Measurements from ENCODE around the gene UPK3A. TPM values are rescaled to one million over a fixed set of nuclear protein-coding genes. Genes with fewer than 3 reads are reported as not detected.

The UPK3A gene
- total RNA-seq = not detected

DNA sequence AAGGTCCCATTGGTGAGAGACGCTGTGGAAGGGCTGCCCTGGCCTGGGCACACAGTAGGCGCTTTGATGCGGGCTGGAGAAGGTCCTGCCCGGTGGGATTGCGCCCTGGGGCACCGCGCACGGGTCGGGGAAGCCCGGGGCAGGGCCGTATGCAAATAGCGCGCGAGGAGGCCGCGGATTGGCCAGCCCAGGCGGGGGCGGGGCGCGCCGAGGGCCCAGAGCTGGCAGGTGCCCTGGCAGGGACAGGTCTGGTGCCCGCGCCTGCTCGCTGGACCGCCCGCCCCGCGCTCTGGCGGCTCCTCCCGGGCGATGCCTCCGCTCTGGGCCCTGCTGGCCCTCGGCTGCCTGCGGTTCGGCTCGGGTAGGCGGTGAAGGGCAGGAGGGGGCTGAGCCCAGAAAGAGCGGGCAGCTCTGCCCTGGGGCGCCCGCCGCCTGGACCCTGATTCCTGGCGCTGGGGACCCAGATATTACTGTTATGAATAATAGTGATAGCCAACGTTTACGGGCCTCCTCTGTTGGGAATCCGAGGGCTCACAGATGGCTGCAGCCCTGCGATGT lies at the start of gene UPK3A:
Gene UPK3A, plus strand, starts transcription at position 245 of the 558 bp plus-strand sequence. Its CDS starts 65 bp downstream, at position 310.
- H3K4me1 ChIP-seq = peaks cover 7 to 16% of the 10 kb centered on the region in 2 donors
- intact Hi-C loops (cut with DNase I) = no loop called here
- no peaks in the 10 kb centered on the region for H3K9me3 ChIP-seq
- DNase-seq (ENCODE audit: low spot score in 2 of 2) = peak in 1 of 2 donors; percentile 81
- H3K27me3 ChIP-seq = no peaks in the 10 kb centered on the region
- TF ChIP-seq CTCF (IDR thresholded peaks at IDR 0.05) = no peak
- no peaks in the 10 kb centered on the region for H3K36me3 ChIP-seq
- H3K4me3 ChIP-seq = peak within 1 kb of the TSS; percentile 47 to 57
- no peak within 1 kb of the TSS for H3K27ac ChIP-seq

GRCh38 chr22:45235101-45235777 lies 49.5 kb upstream of the UPK3A start:
- Histone ChIP-seq H3K4me1 (peaks cover 7 to 11% of the 10 kb centered on the region in 2 donors), H3K36me3 (peaks cover 0 to 7% of the 10 kb centered on the region in 2 donors), H3K27ac (no peak overlapping the region), H3K9me3 (no peaks in the 10 kb centered on the region), H3K27me3 (no peaks in the 10 kb centered on the region), H3K4me3 (no peak overlapping the region)
- TF ChIP-seq CTCF (IDR thresholded peaks at IDR 0.05) = no peak
- intact Hi-C loops (cut with DNase I) = no loop called here
- no peak for DNase-seq (ENCODE audit: low spot score in 2 of 2)

DNA sequence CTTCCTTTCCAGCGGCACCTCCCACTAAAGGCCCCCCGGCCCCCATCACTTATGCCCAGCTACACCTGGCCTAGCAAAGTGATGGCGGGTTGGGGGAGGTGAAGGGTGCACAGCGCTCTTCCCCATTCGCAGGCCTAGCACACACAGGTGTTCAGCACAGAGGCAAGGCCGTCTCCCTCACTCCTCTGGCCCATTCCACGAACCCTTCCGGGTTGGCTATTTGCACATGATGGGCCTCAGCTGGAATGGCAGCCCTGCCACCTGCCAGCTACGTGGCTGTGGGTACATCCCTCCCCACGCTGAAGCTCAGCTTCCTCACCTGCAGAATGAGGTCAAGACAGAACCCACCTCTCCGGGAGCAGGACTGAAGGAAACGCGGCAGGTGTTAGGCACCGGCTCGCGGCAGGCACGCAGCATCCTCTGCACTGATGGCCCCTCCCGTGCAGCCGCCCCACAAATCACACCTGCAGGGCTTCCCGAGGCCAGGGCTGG lies 48.9 kb upstream of the UPK3A start:
- no peaks in the 10 kb centered on the region for H3K27me3 ChIP-seq
- peaks cover 0 to 7% of the 10 kb centered on the region in 2 donors for H3K36me3 ChIP-seq
- no peak overlapping the region for H3K4me3 ChIP-seq
- TF ChIP-seq CTCF (IDR thresholded peaks at IDR 0.05) = no peak
- peaks cover 8 to 12% of the 10 kb centered on the region in 2 donors for H3K4me1 ChIP-seq
- H3K9me3 ChIP-seq = no peaks in the 10 kb centered on the region
- no peak for DNase-seq (ENCODE audit: low spot score in 2 of 2)
- intact Hi-C loops (cut with DNase I) = no loop called here
- H3K27ac ChIP-seq = no peak overlapping the region

DNA sequence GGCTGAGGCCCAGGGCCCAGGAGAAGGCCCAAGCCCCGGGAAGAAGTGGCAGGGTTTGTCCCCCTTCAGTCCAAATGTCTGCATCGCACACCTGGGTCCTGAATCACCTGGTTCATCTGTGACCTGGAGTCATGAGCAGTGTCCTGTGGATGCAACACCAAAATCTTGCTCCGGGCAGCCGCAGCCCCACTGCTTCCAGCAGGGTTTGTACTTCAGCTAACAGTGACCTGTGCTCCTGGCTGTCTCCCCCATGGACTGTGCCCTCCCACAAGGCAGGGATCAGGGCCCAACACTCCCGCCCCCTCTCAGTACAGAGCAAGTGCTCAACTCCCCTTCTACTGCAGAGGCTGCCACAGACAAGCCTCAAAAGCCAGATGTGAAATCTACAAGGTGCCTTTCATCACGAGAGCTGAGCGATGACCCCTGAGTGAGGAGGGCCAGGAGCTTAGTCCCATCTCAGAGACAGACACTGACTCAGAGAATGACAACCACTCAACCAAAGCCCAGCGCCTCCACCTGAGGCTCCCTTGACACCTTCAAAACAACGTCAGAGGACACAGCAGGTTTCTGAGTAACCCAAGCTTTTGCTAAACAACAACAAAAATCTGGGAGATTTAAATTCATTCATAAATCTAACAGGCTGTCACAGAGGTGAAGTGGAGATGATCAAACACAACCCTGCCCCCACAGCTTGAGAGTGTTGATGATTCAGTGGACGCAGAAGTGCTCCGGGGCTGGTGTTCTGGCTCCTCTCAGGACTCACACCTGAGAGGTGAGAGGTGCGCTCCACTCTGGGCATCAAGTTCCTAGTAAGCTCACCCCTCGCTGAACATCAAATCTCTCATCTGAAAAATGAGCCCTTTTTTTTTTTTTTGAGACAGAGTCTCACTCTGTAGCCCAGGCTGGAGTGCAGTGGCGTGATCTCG lies 47.4 kb upstream of the UPK3A start:
- H3K27ac ChIP-seq = no peak overlapping the region
- TF ChIP-seq CTCF (IDR thresholded peaks at IDR 0.05) = no peak
- intact Hi-C loops (cut with DNase I) = no loop called here
- H3K4me1 ChIP-seq = peaks cover 8 to 15% of the 10 kb centered on the region in 2 donors
- no peak for DNase-seq (ENCODE audit: low spot score in 2 of 2)
- H3K36me3 ChIP-seq = peaks cover 0 to 7% of the 10 kb centered on the region in 2 donors
- no peaks in the 10 kb centered on the region for H3K27me3 ChIP-seq
- H3K9me3 ChIP-seq = no peaks in the 10 kb centered on the region
- no peak overlapping the region for H3K4me3 ChIP-seq

DNA sequence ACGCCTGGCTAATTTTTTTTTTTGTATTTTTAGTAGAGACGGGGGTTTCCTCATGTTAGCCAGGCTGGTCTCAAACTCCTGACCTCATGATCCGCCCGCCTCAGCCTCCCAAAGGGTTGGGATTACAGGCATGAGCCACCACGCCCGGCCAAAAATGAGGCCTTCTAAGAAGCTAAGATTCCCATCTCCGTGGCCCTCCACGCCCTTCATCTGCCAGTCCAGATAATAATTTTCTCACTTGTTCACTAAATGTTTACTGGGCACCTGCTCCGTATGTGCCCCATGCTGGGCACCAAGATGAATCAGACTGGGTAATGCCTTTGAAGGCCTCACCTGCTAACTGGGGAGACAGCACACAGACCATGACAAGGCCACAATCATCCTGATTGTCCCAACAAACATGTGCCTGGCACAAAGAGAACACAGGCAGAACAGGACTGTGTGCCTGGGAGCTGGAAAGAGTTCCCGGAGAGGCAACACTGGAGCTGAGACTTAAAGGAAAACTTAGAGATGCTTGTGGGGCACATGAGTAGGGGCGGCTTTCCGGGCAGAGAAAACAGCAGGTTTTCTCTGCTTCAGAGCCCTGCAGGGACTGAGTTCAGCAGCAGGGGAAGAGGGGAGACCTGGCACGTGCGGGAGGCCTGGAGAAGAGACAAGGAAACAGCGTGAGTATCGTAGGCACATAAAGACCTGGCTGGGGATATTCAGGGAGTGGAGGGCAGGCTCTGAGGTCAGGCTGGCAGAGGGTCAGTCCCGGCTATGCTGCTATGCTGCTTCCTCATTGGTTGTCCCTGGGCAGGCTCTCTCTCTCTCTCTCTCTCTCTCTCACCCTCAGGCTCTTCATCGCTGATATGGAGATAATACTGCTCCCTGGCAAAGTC lies 46.4 kb upstream of the UPK3A start:
- peaks cover 8 to 15% of the 10 kb centered on the region in 2 donors for H3K4me1 ChIP-seq
- no peak for DNase-seq (ENCODE audit: low spot score in 2 of 2)
- no peak overlapping the region for H3K27ac ChIP-seq
- TF ChIP-seq CTCF (IDR thresholded peaks at IDR 0.05) = no peak
- H3K27me3 ChIP-seq = no peaks in the 10 kb centered on the region
- H3K9me3 ChIP-seq = no peaks in the 10 kb centered on the region
- H3K36me3 ChIP-seq = peaks cover 0 to 7% of the 10 kb centered on the region in 2 donors
- H3K4me3 ChIP-seq = no peak overlapping the region
- intact Hi-C loops (cut with DNase I) = no loop called here
